Activated CD8-positive, alpha-beta memory T cell treated with anti-CD3 and anti-CD28 coated beads for 48 hours (primary cell): ENCODE data around the gene RAP1GAP2.
"Not testable (repeated sequence)": the region's sequence is repeated elsewhere in the genome, so short reads cannot be mapped to it uniquely, and the experiment has no call there.

Experiments used
- DNase-seq, 3 experiments: peaks; one replicate each; pipeline ENCODE4 v3.0.0-alpha.2; 2020; ENCODE audit warnings: low read depth in 2 of 3, low spot score in 2 of 3

Gene RAP1GAP2

GRCh38 chr17:3035256-3035967, 239.2 kb downstream of the RAP1GAP2 start:
- no peak for DNase-seq

- no peak for DNase-seq
Measured at GRCh38 chr17:3035968-3036280, 239.7 kb downstream of the RAP1GAP2 start.

DNA sequence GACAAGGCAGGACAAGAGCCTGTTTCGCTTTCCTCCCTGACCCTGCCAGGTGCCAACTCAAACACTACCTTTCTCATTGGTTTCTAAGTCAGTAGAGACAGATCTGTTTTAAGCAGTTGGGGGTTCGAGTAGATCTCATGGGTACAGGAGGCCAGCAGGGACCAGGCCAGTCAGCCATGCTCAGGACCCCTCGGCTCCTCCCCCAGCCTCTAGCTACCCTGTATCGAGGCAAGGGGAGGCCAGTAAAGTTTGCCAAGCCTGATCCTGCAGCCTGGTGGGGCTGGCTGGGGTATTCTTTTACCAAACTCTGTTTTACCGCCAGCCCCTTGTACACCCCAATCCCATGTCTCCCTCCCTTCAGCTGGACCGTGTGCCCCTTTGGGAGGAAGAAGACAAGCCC, 240.6 kb downstream of the RAP1GAP2 start:
- DNase-seq: no peak

DNA sequence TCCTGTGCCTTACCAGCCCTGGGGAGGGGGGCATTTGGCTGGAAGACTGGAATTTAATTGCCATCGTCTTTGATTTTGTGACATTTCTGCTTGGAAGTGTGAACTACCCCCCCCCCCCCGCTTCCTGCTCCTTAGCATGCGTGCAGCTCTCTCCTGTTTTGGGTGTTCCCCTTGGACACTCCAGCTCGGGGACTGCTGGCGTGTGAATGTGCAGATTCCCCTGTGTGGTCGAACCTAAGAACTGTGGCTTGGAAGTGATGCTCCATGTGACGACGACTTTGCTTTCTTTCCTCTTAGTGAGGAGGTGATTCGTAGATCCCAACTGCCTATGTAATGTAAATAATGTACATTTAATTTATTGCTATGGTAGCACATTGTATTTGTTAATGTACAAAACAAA, 241.0 kb downstream of the RAP1GAP2 start:
- DNase-seq: no peak

- DNase-seq: no peak
Measured at GRCh38 chr17:3038941-3039340, 242.7 kb downstream of the RAP1GAP2 start.

- DNase-seq: no peak
Measured at GRCh38 chr17:3039736-3040135, 243.5 kb downstream of the RAP1GAP2 start.

DNA sequence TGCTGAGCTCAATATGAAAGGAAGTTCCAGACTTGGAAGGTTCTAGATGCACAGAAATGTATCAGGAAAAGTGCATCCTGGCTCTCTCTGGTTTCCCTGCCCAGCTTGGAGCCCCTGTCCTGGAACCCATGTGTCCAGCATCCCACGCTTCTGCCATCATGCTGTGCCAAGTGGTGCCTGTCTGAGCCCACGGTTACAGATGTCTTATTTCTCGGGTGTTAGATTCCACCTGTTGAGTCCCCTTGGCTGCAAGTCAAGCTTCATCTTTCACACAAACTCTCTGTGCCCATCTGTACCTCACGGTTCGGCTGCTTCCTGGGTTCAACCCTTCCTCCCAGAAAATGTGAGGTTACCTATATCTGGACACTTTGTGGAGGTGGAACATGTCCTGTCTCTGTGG, 244.6 kb downstream of the RAP1GAP2 start:
- DNase-seq: no peak

GRCh38 chr17:3043737-3044365, 247.6 kb downstream of the RAP1GAP2 start:
- no peak for DNase-seq

- DNase-seq: no peak
Measured at GRCh38 chr17:3046753-3047152, 250.5 kb downstream of the RAP1GAP2 start.

DNA sequence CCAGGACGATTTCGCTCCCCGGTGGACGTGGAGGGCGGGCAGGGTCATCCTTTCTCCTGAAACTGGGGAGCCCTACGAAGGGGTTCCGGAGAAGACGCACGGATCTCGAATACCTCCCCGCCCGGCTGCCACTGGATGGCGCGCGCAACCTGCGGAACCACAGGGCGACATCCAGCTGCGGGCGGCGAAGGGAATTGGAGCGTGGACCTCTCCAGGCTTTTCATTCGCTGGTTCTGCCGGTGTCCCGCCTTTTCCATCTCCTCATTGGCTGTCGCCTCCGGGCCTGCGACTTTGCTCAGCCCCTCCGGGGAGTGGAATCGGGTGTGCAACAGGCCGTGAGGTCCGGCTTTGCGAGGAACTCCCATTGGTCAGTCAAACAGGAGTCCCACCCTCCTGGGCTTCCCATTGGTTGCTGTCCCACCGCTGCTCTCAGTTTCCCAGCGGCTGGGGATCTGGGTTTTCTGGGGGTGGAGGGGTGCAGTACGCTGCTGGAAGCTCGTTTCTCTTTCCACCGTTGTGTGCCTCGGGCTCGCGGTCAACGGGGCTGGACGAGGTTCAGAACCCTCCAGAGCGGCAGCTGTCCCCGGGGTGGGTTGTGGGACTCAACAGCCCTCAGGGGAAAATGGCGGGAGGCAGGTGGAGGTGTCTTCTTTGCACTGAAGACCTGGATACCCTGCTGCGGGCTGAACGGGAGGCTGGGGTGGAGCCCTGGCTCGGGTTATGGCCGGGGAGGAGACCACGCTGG, 252.7 kb downstream of the RAP1GAP2 start:
- peak; percentile 67 to 87 (median 77) for DNase-seq

DNA sequence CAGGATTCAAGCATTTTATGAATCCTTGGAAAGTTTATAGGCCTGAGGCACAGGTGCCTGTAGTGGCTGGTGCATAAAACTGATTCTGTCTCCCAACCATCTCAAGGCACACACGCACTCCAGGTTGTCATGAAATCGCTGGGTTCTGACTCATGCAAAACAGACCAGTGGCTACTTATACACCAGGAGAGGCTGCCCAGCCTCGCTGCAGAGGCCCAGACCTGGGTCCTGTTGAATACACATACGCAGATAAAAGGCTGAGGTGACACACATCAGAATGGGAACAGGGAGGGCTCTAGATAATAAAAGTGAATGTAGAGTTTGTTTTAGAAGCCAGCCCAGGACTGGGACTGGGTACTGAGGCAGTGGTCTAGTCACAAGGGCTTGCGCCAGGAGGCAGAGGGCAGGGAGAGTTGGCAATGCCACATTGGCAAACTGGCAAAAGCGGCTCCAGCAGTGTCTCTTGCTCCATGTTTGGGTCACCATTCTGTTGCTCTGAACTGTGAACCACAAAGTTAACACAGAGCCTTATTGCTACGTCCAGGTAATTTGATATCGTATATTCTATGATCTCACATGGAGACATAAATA, 253.6 kb downstream of the RAP1GAP2 start:
- no peak for DNase-seq

- DNase-seq: not testable (repeated sequence)
Measured at GRCh38 chr17:3054868-3055267, 258.6 kb downstream of the RAP1GAP2 start.

DNA sequence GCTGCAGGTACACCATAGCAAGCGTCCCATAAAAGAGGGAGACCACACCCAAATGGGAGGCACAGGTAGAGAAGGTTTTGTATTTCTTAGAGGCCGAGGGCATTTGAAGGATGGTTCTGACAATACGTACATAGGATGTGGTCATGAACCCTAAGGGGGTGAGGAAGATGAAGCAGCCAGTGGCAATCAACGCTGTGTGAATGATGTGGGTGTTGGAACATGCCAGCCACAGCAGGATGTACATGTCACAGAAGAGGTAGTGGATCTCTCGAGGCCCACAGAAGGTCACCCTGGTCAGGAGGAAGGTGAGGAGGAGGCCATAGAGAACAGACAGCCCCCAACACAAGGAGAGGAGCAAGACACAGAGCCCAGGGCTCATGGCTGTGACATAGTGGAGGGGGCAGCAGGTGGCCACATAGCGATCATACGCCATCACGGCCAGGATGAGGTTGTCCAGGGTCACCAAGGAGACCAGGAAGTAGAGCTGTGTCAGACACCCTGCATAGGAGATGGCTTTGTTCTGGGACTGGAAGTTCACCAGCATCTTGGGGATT, 266.7 kb downstream of the RAP1GAP2 start:
- DNase-seq: not testable (repeated sequence)

DNA sequence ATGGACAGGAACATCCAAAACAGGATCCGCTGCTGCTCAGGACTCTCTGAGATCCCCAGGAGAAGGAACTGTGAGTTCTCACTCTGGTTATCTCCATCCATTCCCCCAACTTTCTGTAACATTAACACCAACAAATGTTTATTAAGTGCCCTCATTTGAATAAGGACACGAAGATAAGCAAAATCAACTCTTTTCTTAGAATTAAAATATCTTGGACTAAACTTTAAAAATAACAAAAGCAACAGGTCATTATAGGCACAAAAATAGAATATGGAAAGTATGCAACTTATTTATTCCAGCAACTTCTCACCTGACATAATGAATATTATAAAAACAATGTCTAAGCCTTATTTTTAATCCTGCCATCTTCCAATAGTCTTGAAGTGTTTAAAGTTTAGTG, 267.3 kb downstream of the RAP1GAP2 start, which contains the start of gene OR1D5:
Gene OR1D5, minus strand, starts transcription at position 101 of the 400 bp plus-strand sequence. Its CDS starts 0 bp downstream, at position 101.
- DNase-seq: not testable (repeated sequence)

DNA sequence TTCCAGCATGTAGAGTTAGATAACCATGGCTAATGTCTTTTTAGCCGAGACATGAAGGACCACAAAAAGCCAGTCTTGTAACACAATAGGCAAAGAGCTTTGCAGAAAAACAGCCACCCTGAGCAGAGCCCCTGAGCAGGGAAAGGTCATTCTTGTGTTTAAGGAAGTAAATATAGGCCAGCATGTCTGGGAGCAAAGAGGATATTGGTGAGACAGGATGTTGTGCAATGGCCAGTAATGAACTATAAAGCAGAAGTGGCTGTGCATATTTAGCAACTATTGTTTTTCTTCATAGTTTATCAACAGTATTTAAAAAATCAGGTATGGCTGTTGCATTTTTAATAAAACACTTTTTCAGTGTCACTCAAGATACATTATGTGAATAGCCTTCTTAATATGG, 269.0 kb downstream of the RAP1GAP2 start:
- not testable (repeated sequence) for DNase-seq

DNA sequence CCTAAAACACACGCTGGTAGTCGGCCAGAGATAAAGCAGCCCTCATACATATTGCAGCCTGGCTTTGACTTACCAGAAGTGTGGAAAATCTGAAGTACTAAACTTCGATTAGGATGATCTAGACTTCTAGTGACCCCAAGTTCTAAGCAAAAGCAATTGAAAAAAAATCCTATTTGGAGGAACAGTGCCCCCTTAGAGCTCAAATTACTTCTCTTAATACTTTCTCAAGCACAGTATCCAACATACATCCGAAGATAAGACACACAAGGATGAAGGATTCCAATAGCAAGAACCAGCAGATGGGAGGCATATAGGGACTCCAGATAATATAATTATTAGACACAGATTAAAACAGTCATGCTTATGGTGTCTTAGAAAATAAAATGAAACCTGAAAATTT, 277.6 kb downstream of the RAP1GAP2 start:
- DNase-seq: not testable (repeated sequence)
